ENCODE data around the gene VENTX.

DNA sequence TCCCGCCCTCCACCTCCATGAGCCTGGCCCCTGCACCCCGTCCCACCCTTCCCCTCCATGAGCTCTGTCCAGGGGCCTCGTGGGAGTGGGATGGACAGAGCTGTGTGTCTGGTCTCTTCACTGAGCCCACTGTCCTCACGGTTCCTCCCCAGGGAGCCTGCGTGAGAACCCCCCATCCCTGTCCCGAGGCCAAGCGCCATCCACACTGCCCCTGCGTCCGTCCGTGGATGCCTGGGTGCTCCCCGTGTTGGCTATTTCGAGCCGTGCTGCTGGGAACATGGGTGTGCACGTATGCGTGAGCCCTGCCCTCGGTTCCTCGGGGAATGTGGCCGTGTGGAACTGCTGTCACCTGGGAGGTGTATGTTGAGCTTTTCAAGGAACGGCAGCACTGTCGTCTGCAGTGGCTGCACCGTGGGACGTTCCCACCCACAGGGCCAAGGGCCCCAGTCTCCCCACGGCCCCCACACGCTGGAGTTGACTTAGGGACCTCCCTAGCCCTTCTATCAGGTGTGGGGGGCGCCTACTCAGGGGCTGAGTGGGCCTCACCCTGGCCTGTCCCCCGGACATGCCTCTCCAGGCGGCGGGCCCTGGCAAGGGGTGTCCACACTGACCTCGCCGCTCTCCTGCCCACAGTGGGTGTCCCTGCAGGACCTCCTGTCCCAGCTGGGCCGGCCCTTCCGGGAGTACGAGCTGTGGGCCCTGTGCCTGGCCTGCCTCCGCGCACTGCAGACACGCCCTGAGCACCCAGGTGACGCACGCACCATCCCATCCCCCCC is 49.6 kb upstream of the VENTX start:
- TF ChIP-seq, protein P1, sequence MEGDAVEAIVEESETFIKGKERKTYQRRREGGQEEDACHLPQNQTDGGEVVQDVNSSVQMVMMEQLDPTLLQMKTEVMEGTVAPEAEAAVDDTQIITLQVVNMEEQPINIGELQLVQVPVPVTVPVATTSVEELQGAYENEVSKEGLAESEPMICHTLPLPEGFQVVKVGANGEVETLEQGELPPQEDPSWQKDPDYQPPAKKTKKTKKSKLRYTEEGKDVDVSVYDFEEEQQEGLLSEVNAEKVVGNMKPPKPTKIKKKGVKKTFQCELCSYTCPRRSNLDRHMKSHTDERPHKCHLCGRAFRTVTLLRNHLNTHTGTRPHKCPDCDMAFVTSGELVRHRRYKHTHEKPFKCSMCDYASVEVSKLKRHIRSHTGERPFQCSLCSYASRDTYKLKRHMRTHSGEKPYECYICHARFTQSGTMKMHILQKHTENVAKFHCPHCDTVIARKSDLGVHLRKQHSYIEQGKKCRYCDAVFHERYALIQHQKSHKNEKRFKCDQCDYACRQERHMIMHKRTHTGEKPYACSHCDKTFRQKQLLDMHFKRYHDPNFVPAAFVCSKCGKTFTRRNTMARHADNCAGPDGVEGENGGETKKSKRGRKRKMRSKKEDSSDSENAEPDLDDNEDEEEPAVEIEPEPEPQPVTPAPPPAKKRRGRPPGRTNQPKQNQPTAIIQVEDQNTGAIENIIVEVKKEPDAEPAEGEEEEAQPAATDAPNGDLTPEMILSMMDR (conservative IDR thresholded peaks at IDR 0.05; ENCODE audit: low read length), result no peak
- TF ChIP-seq EZH2phosphoT487 (IDR thresholded peaks at IDR 0.05; ENCODE audit: borderline replicate concordance), result no peak

Data from Loucy (cell line).